GM12878 (cell line): ENCODE results near the gene HDDC2. TPM values are rescaled to one million over a fixed set of nuclear protein-coding genes. Genes with fewer than 3 reads are reported as not detected.

Experiments used
- ATAC-seq: fragments of 200-7000 bp; cut with Tn5 transposase; 3 replicates; pipeline ENCODE4 v1.9.1; 2020; ENCODE audit warnings: mild to moderate bottlenecking, moderate library complexity
- BruUV-seq: library from RNA; stranded (reverse); fragments of 400-500 nt; replicated peaks from 2 replicates; lab custom pipeline; 2021; lab: Mats Ljungman, UMichigan
- CTCF ChIA-PET: fragments of 300-600 bp; sonication (Branson Sonifier 250); formaldehyde crosslinking; extraction: SDS; loops from one replicate; lab custom pipeline; 2021; ENCODE audit warnings: inconsistent platforms; lab: Yijun Ruan, JAX
- POLR2A ChIA-PET: fragments of 350-600 bp; formaldehyde crosslinking; extraction: SDS; loops from one replicate; lab custom pipeline; 2021; ENCODE audit warnings: inconsistent platforms; lab: Charles Lee
- RAD21 ChIA-PET: fragments of 300-600 bp; sonication (Branson Sonifier 250); formaldehyde crosslinking; loops from one replicate; lab custom pipeline; 2023; ENCODE audit warnings: antibody characterized with exemption; ENCODE audit not compliant: unreplicated experiment; lab: Charles Lee
- SMC1A ChIA-PET: fragments of 300-600 bp; sonication (Branson Sonifier 250); formaldehyde crosslinking; loops from one replicate; lab custom pipeline; 2023; ENCODE audit not compliant: unreplicated experiment, uncharacterized antibody; lab: Charles Lee
- DNase-seq: peaks from one replicate; pipeline ENCODE4 v3.0.0-alpha.2; 2011; ENCODE audit warnings: low read depth, low spot score
- FAIRE-seq: peaks from 3 replicates; lab custom pipeline; 2011; peaks lifted over from hg19 to GRCh38; lab: Jason Lieb, UNC
- H2AFZ ChIP-seq: 2 replicates; pipeline ENCODE4 v1.6.0; 2011; ENCODE audit warnings: low read depth, low read length, control low read depth; ENCODE audit not compliant: control insufficient read depth
- H3K27ac ChIP-seq: 2 replicates; pipeline ENCODE4 v1.5.1; 2011; ENCODE audit warnings: control low read depth; ENCODE audit not compliant: control insufficient read depth, insufficient read depth
- H3K27me3 ChIP-seq, 2 experiments: replicated peaks in 1 of 2; 2 replicates each; pipeline versions ENCODE4 v1.6.0 to v1.6.1; 2011; ENCODE audit warnings: low read length in 1 of 2; ENCODE audit not compliant: control insufficient read depth in 2 of 2, insufficient read depth in 2 of 2
- H3K36me3 ChIP-seq, 2 experiments: 2 replicates each; pipeline ENCODE4 v1.5.1; 2011; ENCODE audit warnings: low read length in 1 of 2; ENCODE audit not compliant: control insufficient read depth in 2 of 2, insufficient read depth in 2 of 2
- H3K4me1 ChIP-seq: 2 replicates; pipeline ENCODE4 v1.6.1; 2011; ENCODE audit warnings: mild to moderate bottlenecking, low read length, moderate library complexity, mixed read lengths; ENCODE audit not compliant: control insufficient read depth, insufficient read depth
- H3K4me2 ChIP-seq: 2 replicates; pipeline ENCODE4 v1.6.0; 2011; ENCODE audit warnings: control low read depth; ENCODE audit not compliant: control insufficient read depth, insufficient read depth
- H3K4me3 ChIP-seq: fragments of 200-600 bp; sonication (generic); 2 replicates; pipeline ENCODE4 v1.5.1; 2016
- H3K79me2 ChIP-seq: 2 replicates; pipeline ENCODE4 v1.6.0; 2011; ENCODE audit warnings: low read length; ENCODE audit not compliant: control insufficient read depth, insufficient read depth
- H3K9ac ChIP-seq: 2 replicates; pipeline ENCODE4 v1.8.0; 2011; ENCODE audit warnings: low read length, control low read depth, mixed read lengths; ENCODE audit not compliant: control insufficient read depth, insufficient read depth
- H3K9me3 ChIP-seq: replicated peaks from 3 replicates; pipeline ENCODE4 v1.5.1; 2011; ENCODE audit warnings: mild to moderate bottlenecking, low read length; ENCODE audit not compliant: control insufficient read depth, insufficient read depth
- H4K20me1 ChIP-seq: 2 replicates; pipeline ENCODE4 v1.6.0; 2011; ENCODE audit not compliant: control insufficient read depth, insufficient read depth
- CBX5 ChIP-seq: sonication (generic); IDR thresholded peaks from 2 replicates; pipeline ENCODE4 v1.6.1; 2016; ENCODE audit warnings: low read depth, moderate library complexity, mild to moderate bottlenecking, inconsistent platforms
- CEBPB ChIP-seq, 2 experiments: fragments of 150-350 bp in 1 of 2; IDR thresholded peaks; 2 replicates each; pipeline ENCODE4 v1.6.1; 2012 to 2014; ENCODE audit warnings: low read depth in 2 of 2, low read length in 2 of 2, borderline replicate concordance in 1 of 2, inconsistent platforms in 1 of 2
- CUX1 ChIP-seq: IDR thresholded peaks from 2 replicates; pipeline ENCODE4 v1.6.1; 2012; ENCODE audit warnings: improper control_type of control experiment, low read depth, low read length; ENCODE audit not compliant: insufficient replicate concordance
- E2F4 ChIP-seq: IDR thresholded peaks from 2 replicates; pipeline ENCODE4 v1.6.1; 2012; ENCODE audit warnings: low read depth, low read length, improper control_type of control experiment
- E4F1 ChIP-seq: fragments of 450-650 bp; IDR thresholded peaks from 2 replicates; pipeline ENCODE4 v1.6.1; 2018; ENCODE audit warnings: borderline replicate concordance, mild to moderate bottlenecking; ENCODE audit not compliant: partially characterized antibody
- IRF5 ChIP-seq: fragments of 450-650 bp; IDR thresholded peaks from 2 replicates; pipeline ENCODE4 v1.6.1; 2017; ENCODE audit warnings: borderline replicate concordance
- KLF5 ChIP-seq: fragments of 450-650 bp; IDR thresholded peaks from 2 replicates; pipeline ENCODE4 v1.6.1; 2014; ENCODE audit warnings: mild to moderate bottlenecking; ENCODE audit not compliant: partially characterized antibody
- RELB ChIP-seq: fragments of 450-650 bp; IDR thresholded peaks from 2 replicates; pipeline ENCODE4 v1.6.1; 2017; ENCODE audit warnings: low read depth, mild to moderate bottlenecking, moderate library complexity
- SMC3 ChIP-seq: IDR thresholded peaks from 2 replicates; pipeline ENCODE4 v1.6.1; 2011; ENCODE audit warnings: low read length, improper control_type of control experiment, borderline replicate concordance
- SPI1 ChIP-seq: IDR thresholded peaks from 2 replicates; pipeline ENCODE4 v1.6.1; 2011; ENCODE audit warnings: low read depth, mild to moderate bottlenecking, low read length, moderate library complexity, borderline replicate concordance; ENCODE audit not compliant: insufficient read depth
- WGBS: methylation state at CpG from one replicate; pipeline ENCODE4 v1.1.6; 2016; ENCODE audit warnings: low lambda C conversion rate; ENCODE audit not compliant: insufficient replicate concordance, insufficient coverage; ENCODE audit errors: missing lambda C conversion rate; 5-methylcytosine and 5-hydroxymethylcytosine counted together
- in situ Hi-C: fragments of 300-500 bp; cut with MboI; formaldehyde crosslinking; loops from 9 replicates; pipeline ENCODE4 v1.14.3; 2018; ENCODE audit warnings: mixed read lengths
- intact Hi-C: fragments of 100-400 bp; cut with micrococcal nuclease; formaldehyde crosslinking; loops from one replicate; pipeline ENCODE4 v1.14.2; 2022; ENCODE audit not compliant: unreplicated experiment
- polyA plus RNA-seq, 11 experiments: library from polyadenylated mRNA; depleted of rRNA in 4 of 11; unstranded in 6 of 11; stranded (reverse) in 5 of 11; fragments of >200 nt; fragmentation: Nextera tagmentation in 4 of 11; fragmentation: Illumina TruSeq in 1 of 11; extraction: Ambion mirVana in 4 of 11; extraction: Trizol in 1 of 11; gene quantifications; 1 replicate in 1 of 11; 2 replicates in 10 of 11; pipeline versions ENCODE4 v1.2.1 to v1.2.3, GENCODE V29; 2011 to 2016; ENCODE audit warnings: inconsistent platforms in 2 of 11, missing spikeins in 2 of 11, low read depth in 1 of 11
- total RNA-seq, 4 experiments: library from RNA; depleted of rRNA in 3 of 4; stranded (reverse); fragments of >200 nt in 3 of 4; fragmentation: Illumina TruSeq in 1 of 4; extraction: Trizol in 1 of 4; gene quantifications; 2 replicates each; pipeline versions ENCODE4 v1.2.1 to v1.2.3, GENCODE V29; 2013 to 2021

The HDDC2 gene
- total and polyA plus RNA-seq, 10 of the 15 experiments (the other 5 are each of a cell fraction or from before 2014, with no cell fraction given) = 54.5 to 148 (median 92.7) TPM

GRCh38 chr6:125232466-125232865 is 69.3 kb downstream of the HDDC2 start:
- CTCF ChIA-PET = no interaction called here
- H3K27ac ChIP-seq = no peak overlapping the region
- H3K79me2 ChIP-seq = no peaks in the 10 kb centered on the region

More at GRCh38 chr6:125232466-125232865, 69.3 kb downstream of the HDDC2 start:
- no peaks in the 10 kb centered on the region for H3K27me3 ChIP-seq
- ChIA-PET SMC1A (interaction anchor here (0.7 kb wide), 1 partner anchor 14 kb away, joined by 4 read pairs; no protein-coding TSS in a partner anchor), POLR2A (no interaction called here), RAD21 (no interaction called here)
- intact Hi-C loops (no loop called here), in situ Hi-C loops (no loop called here)
- no peaks in the 10 kb centered on the region for H4K20me1 ChIP-seq
- no peaks in the 10 kb centered on the region for H3K4me1 ChIP-seq
- no peaks in the 10 kb centered on the region for H3K36me3 ChIP-seq
- no peak overlapping the region for H3K4me2 ChIP-seq
- no peak overlapping the region for H2AFZ ChIP-seq
- DNase-seq (no peak), ATAC-seq (no peak), FAIRE-seq (no peak)
- no TSS peak for BruUV-seq
- TF ChIP-seq IRF5 (no peak), CBX5 (no peak), CEBPB (IDR thresholded peaks at IDR 0.05; ENCODE audit: borderline replicate concordance in 1 of 2, low read depth in 2 of 2, low read length in 2 of 2) (no peak), CUX1 (no peak), E4F1 (no peak), SMC3 (no peak), KLF5 (no peak), SPI1 (no peak), RELB (no peak), E2F4 (no peak)
- no peak overlapping the region for H3K9ac ChIP-seq
- 88% methylated on average over 1 of the region's 1 CpG for WGBS
- H3K4me3 ChIP-seq = no peak overlapping the region
- no peaks in the 10 kb centered on the region for H3K9me3 ChIP-seq
